PC-9 (cell line): ENCODE results near the gene COMMD1.
"Not testable (repeated sequence)": the region's sequence is repeated elsewhere in the genome, so short reads cannot be mapped to it uniquely, and the experiment has no call there.

Experiments used
- CTCF ChIP-seq: fragments of 200-600 bp; sonication (generic); conservative IDR thresholded peaks from 2 replicates; pipeline ENCODE4 v1.6.1; 2017; ENCODE audit warnings: mixed run types, antibody characterized with exemption, mild to moderate bottlenecking, moderate library complexity
- EZH2 ChIP-seq: fragments of 200-600 bp; sonication (generic); IDR thresholded peaks from 2 replicates; pipeline ENCODE4 v1.8.0; 2017; ENCODE audit warnings: antibody characterized with exemption, low read depth

- not testable (repeated sequence) for TF ChIP-seq CTCF, EZH2
These were observed 9.3 kb downstream of the COMMD1 start for GRCh38 chr2:61914794-61915193.
